ENCODE data around the gene KAT6B.

The KAT6B gene

DNA sequence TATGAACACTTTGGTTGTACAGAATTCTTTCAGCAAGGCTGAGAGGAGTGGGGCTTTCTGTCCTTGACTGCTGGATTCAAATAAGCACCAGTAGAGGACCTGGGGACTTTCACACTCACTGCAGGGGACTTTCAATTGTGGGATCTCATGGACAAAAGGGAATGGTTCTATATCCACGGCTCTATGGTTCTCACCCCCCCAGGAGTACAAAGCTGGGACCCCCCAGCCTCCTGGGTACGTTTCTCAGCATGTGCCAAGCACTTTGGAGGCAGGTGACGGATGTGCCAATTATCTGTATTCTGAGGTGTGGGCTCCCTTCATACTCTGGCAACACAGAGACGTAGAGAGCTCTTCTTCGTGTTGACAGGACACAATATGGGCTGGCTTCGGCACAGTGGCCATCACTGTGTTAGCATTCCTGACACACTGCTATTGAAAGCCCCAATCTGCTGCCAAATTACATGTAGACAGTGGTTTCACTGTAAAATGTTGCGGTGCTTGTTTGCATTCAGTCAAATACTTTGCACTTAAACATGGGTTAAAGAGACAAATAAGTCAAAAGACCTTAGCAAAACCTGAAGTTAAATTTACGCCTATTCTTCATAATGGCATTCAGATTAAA lies 192.4 kb downstream of the KAT6B start:
- no peak for DNase-seq

DNA sequence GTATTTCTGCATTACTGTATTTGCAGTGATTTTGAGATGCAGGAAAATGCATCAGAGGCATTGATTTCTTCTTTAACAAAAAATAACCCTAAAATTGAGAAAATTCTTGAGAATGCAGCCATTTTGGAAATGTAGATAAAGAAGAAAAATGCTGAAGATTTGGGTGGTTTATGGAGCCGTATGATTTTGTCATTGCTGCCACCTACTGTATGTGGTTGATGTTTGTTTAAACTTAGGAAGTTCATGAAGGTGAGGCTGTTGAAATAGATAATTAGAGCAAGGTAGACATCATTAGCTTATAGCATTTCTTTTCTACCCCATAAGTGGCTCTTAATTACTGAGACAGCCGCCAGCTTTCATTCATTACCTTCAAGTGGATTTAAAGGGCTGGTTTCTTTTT lies 193.0 kb downstream of the KAT6B start:
- peak in 1 of 2 donors; percentile 37 for DNase-seq

DNA sequence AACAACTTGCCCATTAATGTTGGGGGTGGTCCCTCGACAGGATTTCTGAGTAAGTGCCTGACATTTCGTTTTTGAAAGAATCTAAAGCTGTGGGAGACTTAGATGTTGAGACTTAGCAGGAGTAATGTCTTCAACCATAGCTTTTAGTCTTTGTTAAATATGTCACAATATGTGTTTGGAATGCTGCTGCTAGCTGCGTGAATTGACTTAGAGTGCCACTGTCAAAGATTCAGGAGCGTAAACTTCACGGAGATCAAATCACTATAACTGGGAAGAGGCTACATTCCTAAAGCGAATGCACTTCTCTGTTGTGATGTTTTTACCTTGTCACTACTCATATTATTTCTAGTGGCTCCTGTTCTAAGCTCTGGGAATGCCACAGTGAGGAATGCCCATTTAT lies 193.8 kb downstream of the KAT6B start:
- no peak for DNase-seq

DNA sequence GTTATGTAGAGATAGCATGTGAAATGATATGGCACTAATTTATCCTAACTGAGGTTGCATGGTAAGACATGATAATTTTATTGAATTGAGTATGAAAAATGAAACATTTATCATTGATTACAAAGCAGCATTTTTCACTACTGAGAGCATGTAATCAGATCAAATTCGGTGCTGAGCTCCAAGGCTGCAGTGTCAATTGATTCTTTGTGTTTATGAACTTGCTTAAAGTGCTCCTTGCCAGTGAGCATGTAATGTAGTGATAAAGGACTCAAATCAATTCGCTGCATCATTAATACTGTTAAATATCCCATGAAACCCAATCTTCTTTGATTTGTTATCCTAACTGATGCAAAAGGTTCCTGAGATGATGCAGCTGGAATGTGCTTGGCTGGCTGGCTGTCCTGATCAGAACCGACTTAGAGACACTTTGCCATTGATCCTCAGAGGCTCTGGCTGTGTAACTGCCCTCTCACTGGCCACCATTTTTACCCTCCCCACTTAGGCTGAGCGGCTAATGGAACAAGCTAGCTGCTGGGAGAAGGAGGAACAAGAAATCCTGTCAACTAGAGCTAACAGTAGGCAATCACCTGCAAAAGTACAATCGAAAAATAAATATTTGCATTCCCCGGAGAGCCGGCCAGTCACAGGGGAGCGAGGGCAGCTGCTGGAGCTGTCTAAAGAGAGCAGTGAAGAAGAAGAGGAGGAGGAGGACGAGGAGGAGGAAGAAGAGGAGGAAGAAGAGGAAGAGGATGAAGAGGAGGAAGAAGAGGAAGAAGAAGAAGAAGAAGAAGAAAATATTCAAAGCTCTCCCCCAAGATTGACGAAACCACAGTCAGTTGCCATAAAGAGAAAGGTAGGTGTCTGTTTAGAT lies 195.2 kb downstream of the KAT6B start:
- DNase-seq = no peak

DNA sequence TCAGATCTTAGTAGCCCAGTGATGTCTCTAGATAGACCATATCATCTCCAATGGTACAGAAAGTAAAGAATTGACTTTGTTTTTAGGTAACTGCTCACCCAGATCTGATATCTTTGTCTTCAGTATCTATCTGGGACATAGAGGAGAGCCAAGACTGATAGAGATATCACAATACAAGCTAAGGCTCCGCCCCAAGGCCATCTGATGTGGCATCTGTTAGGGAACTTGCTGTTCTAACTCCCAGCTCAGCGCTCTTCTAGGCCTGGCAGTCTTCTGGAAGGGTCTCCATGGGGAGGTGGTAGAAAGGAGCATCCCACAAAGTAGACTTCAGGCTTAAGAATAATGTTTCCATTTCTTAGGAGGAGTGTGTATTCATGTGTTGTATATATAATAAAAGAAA lies 196.7 kb downstream of the KAT6B start:
- no peak for DNase-seq

DNA sequence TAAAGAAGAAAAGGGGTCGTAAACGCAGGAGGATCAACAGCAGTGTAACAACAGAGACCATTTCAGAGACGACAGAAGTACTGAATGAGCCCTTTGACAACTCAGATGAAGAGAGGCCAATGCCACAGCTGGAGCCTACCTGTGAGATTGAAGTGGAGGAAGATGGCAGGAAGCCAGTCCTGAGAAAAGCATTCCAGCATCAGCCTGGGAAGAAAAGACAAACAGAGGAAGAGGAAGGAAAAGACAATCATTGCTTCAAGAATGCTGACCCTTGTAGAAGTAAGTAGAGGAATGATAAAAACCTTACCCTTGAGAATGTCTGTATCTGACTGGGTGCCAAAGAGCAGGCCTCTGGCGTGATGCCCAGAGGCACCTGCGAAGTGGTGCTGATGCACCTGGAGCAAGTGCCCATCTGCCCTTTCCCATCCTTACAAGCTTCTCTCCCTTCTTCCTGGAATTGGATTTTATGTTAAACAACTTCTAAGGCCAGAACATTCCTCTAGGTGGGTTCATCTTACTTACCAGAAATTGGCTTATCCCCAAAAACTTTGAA lies 198.6 kb downstream of the KAT6B start:
- no peak for DNase-seq

DNA sequence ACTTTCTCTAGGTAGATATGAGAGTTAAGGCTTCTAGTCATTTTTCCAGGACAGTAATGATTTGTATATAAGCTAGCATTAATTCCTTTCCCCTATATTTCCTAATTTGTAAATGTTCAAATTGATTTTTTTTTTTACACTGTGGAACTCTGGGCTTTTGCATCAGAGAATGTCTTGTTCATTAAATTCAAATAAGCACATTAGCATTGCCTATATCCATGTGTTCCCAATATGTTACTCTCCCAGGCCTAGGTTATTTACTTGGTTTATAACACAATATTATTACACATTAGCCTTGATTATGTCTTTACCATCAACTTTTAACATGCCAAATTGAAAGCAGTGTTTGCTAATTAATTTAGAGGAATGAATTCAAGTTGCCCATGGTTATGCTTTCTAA lies 201.6 kb downstream of the KAT6B start:
- no peak for DNase-seq

DNA sequence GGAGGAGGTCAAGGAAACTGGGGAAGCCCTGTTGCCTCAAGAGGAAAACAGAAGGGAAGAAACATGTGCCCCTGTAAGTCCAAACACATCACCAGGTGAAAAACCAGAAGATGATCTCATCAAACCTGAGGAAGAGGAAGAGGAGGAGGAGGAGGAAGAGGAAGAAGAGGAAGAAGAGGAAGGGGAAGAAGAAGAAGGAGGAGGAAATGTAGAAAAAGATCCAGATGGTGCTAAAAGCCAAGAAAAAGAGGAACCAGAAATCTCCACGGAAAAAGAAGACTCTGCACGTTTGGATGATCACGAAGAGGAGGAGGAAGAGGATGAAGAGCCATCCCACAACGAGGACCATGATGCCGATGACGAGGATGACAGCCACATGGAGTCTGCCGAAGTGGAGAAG lies 202.3 kb downstream of the KAT6B start:
- no peak for DNase-seq

DNA sequence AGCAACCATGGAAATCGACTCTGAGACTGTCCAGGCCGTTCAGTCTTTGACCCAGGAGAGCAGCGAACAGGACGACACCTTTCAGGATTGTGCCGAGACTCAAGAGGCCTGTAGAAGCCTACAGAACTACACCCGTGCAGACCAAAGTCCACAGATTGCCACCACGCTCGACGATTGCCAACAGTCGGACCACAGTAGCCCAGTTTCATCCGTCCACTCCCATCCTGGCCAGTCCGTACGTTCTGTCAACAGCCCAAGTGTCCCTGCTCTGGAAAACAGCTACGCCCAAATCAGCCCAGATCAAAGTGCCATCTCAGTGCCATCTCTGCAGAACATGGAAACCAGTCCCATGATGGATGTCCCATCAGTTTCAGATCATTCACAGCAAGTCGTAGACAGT lies 203.0 kb downstream of the KAT6B start:
- DNase-seq = no peak

DNA sequence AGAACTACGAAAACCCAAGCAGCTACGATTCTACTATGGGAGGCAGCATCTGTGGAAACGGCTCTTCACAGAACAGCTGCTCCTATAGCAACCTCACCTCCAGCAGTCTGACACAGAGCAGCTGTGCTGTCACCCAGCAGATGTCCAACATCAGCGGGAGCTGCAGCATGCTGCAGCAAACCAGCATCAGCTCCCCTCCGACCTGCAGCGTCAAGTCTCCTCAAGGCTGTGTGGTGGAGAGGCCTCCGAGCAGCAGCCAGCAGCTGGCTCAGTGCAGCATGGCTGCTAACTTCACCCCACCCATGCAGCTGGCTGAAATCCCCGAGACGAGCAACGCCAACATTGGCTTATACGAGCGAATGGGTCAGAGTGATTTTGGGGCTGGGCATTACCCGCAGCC lies 203.5 kb downstream of the KAT6B start:
- no peak for DNase-seq

DNA sequence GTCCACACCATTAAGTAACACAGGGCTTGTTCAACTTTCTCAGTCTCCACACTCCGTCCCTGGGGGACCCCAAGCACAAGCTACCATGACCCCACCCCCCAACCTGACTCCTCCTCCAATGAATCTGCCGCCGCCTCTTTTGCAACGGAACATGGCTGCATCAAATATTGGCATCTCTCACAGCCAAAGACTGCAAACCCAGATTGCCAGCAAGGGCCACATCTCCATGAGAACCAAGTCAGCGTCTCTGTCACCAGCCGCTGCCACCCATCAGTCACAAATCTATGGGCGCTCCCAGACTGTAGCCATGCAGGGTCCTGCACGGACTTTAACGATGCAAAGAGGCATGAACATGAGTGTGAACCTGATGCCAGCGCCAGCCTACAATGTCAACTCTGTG lies 204.0 kb downstream of the KAT6B start:
- no peak for DNase-seq

DNA sequence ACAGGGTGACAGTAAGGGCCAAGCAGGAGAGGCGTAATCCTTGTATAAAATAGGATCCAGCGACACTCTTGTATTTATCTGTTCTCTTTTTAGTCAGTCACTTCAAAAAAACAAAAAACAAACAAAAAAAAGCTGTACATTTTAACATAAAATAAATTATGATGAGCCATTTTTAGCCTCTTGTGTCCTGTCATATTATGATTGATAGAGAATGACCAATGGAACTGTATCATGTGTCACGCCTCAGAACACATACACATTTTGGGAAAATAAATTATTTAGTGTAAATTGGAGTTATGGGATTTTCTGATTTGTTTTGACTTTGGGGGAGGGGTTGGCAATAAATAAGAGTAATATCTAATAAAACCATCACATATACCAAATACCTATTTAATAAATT lies 205.7 kb downstream of the KAT6B start:
- no peak for DNase-seq

DNA sequence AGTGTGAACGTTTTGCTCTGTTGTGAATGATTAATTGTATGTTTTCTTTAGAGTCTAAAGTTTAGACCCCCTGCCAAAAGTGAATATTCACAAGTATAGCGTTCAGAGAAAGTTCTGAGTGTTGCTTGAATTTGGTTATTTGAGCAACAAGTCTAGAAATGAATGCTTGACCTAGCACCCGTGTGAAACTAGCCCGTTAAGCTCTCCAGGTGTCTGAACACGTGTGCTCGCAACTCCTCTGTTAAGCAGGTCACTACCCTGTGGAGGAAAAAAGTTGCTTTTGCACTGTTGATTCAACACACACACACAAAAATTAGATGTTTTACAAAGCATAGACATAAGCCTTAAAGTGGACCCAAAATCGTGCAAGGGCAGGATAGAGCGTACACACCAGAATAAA lies 206.4 kb downstream of the KAT6B start:
- no peak for DNase-seq

DNA sequence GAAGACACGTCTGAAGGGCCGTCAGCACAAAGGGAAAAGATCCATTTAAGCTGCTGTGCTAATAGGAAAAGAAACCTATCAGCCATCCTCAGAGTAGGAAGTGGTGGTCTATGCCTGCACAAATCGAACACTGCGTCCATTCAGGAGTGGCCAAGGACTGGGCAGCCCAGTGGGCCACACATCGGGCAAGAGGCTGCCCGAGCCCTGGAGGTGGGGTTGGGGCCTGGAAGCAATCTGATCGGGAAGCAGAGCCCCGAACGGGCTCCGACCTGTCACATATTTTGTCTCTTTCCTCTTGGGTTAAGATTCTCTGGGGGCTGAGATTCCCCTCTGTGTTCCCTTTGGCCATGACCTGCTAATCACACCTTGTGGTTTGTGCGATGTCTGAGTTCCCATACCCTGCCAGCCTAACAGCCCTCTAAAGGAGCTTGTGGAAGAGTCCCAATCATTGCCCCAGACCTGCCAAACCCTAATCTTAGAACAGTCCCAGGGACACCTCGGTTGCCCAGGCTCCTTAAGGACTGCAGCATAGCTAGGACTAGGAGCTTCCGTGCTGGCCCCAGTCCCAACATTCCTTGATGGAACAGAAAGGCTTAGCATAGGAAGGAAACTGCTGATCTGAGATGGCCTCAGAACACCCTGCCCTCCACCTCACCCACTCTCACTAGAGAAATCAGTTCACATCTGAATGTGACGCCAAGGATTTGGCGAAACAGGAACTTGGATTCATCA lies 207.2 kb downstream of the KAT6B start:
- no peak for DNase-seq

DNA sequence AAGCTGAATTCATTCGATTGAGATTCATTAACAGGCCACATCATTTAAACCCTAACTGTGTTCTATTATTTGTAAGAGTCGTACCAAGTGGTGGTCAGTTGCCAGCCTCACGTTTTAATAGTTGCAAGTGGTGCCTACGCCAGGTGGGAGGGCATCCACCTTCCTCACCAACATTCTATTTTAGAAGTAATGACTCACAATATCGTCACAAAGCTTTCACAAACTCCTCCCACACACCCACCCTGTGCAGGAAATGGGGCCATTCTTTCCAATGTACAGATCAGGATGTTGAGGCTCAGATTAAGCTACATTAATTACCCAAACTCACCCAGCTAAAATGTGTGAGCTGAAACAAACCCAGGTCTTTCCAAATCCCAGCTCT lies 207.7 kb downstream of the KAT6B start:
- no peak for DNase-seq

DNA sequence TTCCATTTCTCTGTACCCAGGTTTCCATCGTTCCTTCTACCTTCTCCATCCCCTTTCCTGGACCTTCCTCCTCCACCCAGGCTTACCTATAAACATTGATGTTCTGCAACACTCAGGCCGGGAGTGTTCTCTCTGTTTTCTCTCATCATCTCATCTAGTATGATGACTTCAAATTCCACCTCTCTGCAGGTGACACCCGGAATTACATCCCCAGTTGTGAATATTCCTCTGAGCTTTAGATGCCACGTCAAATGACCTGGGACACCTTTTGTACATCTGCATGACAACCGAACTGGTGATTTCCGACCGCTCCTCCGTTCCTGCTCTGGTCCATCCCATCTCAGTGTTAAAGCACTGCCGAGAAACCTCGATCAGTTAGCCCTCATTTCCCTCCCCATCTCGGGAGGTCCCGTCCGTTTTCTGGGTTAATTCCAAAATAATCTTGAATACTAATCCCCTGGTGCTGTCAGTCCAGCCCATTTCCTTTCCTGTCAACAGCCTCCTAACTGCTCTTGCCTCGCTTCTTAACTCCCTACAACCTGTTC lies 208.4 kb downstream of the KAT6B start:
- no peak for DNase-seq

DNA sequence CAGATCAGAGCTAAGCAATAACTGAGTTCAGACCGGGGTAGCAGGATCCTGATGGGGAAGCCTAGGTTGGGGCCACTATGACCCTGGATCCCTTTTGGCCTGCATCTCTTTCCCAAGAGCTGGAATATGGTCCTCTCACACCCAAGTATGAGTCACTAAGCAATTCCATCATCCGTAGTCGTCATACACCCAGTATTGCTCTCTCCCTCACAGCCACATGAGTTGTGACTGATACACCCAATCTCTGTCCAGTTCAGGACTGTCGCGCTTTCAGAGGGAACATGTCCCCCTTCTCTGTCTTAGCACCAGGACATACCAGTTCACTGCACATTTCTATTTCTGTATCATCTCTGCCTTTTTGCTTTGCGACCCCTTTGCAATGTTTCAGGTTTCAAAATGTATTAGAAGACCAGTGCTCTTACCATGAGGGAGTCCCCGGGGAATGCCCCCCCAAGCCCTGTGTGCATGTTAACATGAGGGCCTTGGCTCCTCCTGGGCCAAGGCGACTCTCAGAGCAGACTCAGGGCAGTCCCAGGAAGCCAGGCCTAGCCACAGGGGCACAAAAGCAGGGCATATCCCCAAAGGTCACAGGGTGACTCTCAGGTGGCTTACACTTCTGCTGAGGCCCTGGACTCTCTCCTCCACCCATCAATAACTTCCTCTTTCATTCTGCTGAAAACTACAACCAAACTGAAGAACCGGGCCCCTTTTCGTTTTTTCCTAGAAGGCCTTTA lies 209.7 kb downstream of the KAT6B start:
- no peak for DNase-seq

DNA sequence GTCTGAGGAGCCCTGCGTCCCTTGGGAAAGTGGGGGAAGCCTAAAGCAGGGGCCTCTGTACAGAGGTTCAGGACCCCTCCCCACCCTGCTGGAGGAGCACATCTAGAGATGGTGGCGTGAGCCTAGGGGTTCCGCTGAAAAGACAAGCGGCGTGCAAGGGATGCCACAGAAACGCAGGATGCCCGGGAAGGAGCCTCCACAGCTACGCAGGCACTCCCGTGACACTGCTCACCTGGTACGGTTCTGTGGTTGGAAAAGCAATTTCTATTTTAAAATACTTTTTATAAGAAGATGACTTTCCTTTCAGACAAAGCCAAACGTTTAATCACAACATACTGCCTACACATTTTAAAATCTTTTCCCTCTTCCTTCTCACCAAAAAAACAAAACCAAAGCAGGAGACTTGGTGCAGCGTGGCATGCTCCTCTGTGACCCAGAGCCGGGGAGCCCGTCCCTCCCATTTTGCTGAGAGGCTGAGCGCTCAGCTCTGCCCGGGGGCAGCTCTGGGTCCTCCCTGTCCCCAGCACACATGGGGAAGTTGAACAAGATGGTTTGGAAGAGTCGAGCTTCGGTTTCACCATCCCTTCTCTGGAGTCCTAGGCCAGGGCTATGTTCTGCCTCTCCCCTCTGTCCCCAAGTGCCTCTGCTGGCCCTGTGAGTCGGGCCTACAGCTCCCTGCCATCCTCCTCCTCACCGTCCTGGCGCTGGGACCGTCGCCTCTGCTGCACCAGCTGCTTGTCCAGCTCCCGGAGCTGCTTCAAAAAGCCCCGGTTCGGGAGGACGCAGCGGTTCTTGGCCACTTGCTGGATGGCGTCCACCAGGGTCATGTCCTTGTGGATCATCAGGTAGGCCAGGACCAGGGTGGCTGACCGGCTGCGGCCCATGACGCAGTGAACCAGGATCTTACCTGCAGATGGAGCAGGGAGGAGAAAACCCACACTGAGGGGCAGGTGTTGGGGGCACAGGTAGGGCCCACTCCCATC lies 211.1 kb downstream of the KAT6B start:
- DNase-seq = no peak

DNA sequence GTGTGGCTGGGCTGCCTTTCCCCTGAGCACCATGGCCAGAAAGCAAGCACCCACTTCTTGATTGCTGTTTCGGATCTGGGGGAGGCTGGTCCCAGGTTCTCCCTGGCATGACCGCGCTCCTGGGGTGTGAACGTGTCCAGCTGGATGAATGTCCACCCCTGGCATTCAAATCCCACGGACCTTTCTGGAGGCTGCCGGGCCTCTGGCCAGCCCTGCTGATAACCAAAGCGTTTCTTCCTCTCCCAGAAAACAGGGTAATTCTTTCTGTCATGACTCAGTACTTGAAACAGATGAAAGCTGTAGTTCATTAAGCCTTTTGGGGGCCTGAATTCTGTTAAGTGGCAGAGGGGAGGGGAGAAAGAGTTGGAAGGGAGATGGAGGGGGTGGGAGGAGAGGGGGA lies 211.9 kb downstream of the KAT6B start:
- no peak for DNase-seq

DNA sequence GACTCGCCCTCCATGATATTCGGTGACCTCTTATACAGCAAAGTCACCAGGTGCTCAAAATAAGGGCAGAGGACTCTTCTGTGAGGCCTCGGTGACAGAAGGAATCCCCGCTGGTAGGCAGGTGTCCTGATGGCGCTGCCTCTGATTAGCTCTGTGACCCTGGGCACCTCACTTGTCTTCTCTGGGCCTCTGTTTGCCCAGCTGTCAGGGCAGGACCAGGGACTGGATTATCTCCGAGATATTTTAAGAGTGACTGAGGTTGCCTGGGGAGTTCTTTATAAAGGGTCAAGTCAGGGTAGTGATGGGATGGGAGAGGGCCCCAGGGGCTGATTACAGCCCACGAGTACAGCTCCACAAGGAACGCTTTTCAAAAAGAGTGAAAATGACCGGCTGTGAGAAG lies 214.2 kb downstream of the KAT6B start:
- DNase-seq = no peak

DNA sequence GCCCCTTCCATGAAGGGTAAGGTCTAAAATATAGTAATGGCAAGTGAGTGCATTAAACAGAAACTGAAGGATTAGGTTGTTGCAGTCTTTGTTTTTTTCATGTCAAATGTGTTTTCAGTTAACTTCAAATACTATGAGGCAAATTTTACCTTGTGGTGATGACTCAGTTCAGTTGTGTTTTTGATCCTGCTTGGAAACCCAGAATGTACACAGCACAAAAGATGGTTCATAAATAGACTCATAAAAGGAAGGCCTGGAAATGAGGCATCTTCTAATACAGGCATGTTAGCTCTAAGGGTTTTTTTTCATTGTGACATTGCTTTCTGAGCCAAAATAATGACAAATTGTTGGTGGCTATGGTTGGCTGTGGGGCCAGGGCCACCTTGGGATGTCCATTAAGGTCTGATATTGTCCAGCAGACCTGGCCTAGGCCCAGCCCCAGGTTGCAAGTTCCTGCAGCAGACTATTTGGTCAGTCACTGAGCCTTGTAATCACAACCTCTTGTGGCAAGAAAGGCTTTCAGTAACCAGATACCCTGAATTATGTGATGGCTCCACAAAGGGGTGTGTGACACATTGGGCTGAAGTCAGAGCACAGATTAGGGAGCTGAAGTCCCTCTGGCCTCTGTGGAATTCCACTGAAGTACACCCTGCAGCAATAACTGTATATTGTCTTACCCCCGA lies 216.0 kb downstream of the KAT6B start:
- no peak for DNase-seq

Measured in hippocampal formation (tissue), 2 donors.